HEK293 (cell line): ENCODE data around the gene PBXIP1.

Experiments used
- CTCF ChIA-PET: fragments of 350-600 bp; formaldehyde crosslinking; extraction: SDS; loops from one replicate; lab custom pipeline; 2021; ENCODE audit warnings: antibody characterized with exemption; lab: Yijun Ruan, JAX
- POLR2A ChIA-PET: fragments of 300-600 bp; formaldehyde crosslinking; extraction: SDS; loops from one replicate; lab custom pipeline; 2020; ENCODE audit warnings: antibody characterized with exemption, inconsistent platforms; lab: Yijun Ruan, JAX
- H3K27ac ChIP-seq: fragments of 200-500 bp; sonication (Bioruptor generic); 2 replicates; pipeline ENCODE4 v1.5.1; 2014; ENCODE audit warnings: low read depth, low read length, control low read depth, inconsistent platforms; ENCODE audit errors: extremely low read depth
- H3K36me3 ChIP-seq, 2 experiments: fragments of 200-500 bp in 1 of 2; sonication (Bioruptor generic) in 1 of 2; 1 replicate in 1 of 2; 2 replicates in 1 of 2; pipeline ENCODE4 v1.5.1; 2014 to 2017; ENCODE audit warnings: inconsistent platforms in 2 of 2, low read length in 2 of 2; ENCODE audit not compliant: control insufficient read depth in 2 of 2, insufficient read depth in 1 of 2
- H3K4me1 ChIP-seq: fragments of 200-500 bp; sonication (Bioruptor generic); 2 replicates; pipeline ENCODE4 v1.5.1; 2014; ENCODE audit warnings: mild to moderate bottlenecking, low read length, inconsistent platforms; ENCODE audit not compliant: control insufficient read depth, insufficient read depth
- H3K4me3 ChIP-seq: 2 replicates; pipeline ENCODE4 v1.5.1; 2011; ENCODE audit warnings: low read depth, mild to moderate bottlenecking, control low read depth, low read length, moderate library complexity
- H3K9me3 ChIP-seq: fragments of 200-500 bp; sonication (Bioruptor generic); 2 replicates; pipeline ENCODE4 v1.5.1; 2014; ENCODE audit warnings: low read depth, low read length, inconsistent platforms; ENCODE audit not compliant: control insufficient read depth, insufficient read depth
- KLF1 ChIP-seq: fragments of 450-650 bp; formaldehyde crosslinking; IDR thresholded peaks from 2 replicates; pipeline ENCODE4 v1.5.1; 2016; ENCODE audit warnings: missing biosample characterization, missing genetic modification characterization
- KLF8 ChIP-seq: fragments of 450-650 bp; formaldehyde crosslinking; IDR thresholded peaks from 2 replicates; pipeline ENCODE4 v1.5.1; 2016; ENCODE audit warnings: missing biosample characterization, missing genetic modification characterization
- ZBTB20 ChIP-seq: fragments of 450-650 bp; formaldehyde crosslinking; IDR thresholded peaks from 2 replicates; pipeline ENCODE4 v1.5.1; 2016; ENCODE audit warnings: missing biosample characterization, missing genetic modification characterization
- ZBTB48 ChIP-seq: fragments of 450-650 bp; formaldehyde crosslinking; IDR thresholded peaks from 2 replicates; pipeline ENCODE4 v1.5.1; 2016; ENCODE audit warnings: missing biosample characterization, missing genetic modification characterization
- ZFHX2 ChIP-seq: fragments of 450-650 bp; formaldehyde crosslinking; conservative IDR thresholded peaks from 2 replicates; pipeline ENCODE4 v1.5.1; 2016; ENCODE audit warnings: missing biosample characterization, missing genetic modification characterization
- ZNF211 ChIP-seq: fragments of 450-650 bp; formaldehyde crosslinking; IDR thresholded peaks from 2 replicates; pipeline ENCODE4 v1.5.1; 2016; ENCODE audit warnings: low read depth, missing biosample characterization, missing genetic modification characterization
- ZNF280C ChIP-seq: fragments of 450-650 bp; formaldehyde crosslinking; IDR thresholded peaks from 2 replicates; pipeline ENCODE4 v1.5.1; 2016; ENCODE audit warnings: missing biosample characterization, missing genetic modification characterization
- ZNF341 ChIP-seq: fragments of 450-650 bp; formaldehyde crosslinking; IDR thresholded peaks from 2 replicates; pipeline ENCODE4; 2016; ENCODE audit warnings: low read depth, missing biosample characterization, missing genetic modification characterization
- ZNF529 ChIP-seq: fragments of 450-650 bp; formaldehyde crosslinking; IDR thresholded peaks from 2 replicates; pipeline ENCODE4 v1.5.1; 2017; ENCODE audit warnings: missing genetic modification characterization, missing biosample characterization; ENCODE audit not compliant: insufficient replicate concordance
- ZNF600 ChIP-seq: fragments of 450-650 bp; formaldehyde crosslinking; IDR thresholded peaks from 2 replicates; pipeline ENCODE4 v1.5.1; 2016; ENCODE audit warnings: missing biosample characterization, missing genetic modification characterization
- ZNF629 ChIP-seq: fragments of 450-650 bp; formaldehyde crosslinking; IDR thresholded peaks from 2 replicates; pipeline ENCODE4 v1.5.1; 2017; ENCODE audit warnings: missing biosample characterization, missing genetic modification characterization
- ZSCAN18 ChIP-seq: fragments of 450-650 bp; formaldehyde crosslinking; IDR thresholded peaks from 2 replicates; pipeline ENCODE4 v1.5.1; 2016; ENCODE audit warnings: missing biosample characterization, missing genetic modification characterization

The PBXIP1 gene

GRCh38 chr1:154958036-154958435 lies 2.1 kb upstream of the PBXIP1 start:
- TF ChIP-seq ZSCAN18: no peak
- POLR2A ChIA-PET: interaction anchor here (3.9 kb wide), 1 partner anchor 14 kb away, joined by 41 read pairs; the partner anchor contains the start of gene SHC1
- CTCF ChIA-PET: interaction anchor here (0.6 kb wide), 1 partner anchor 211 kb away, joined by 3 read pairs; no protein-coding TSS in a partner anchor
- Histone ChIP-seq H3K4me3 (no peak overlapping the region), H3K36me3 (peaks cover 3 to 24% of the 10 kb centered on the region in 2 experiments), H3K9me3 (no peaks in the 10 kb centered on the region), H3K4me1 (peaks cover 9% of the 10 kb centered on the region), H3K27ac (no peak overlapping the region)

- CTCF ChIA-PET: interaction anchor here (0.6 to 3.0 kb wide), 5 partner anchors 8 to 105 kb away, joined by 3 to 9 read pairs (median 3); no protein-coding TSS in a partner anchor
- H3K27ac ChIP-seq: no peak overlapping the region
Measured at GRCh38 chr1:154957091-154957657, 1.3 kb upstream of the PBXIP1 start.

GRCh38 chr1:154956544-154956941 lies 644 bp upstream of the PBXIP1 start:
- H3K9me3 ChIP-seq: no peaks in the 10 kb centered on the region
- ChIA-PET POLR2A (interaction anchor here (1.2 to 3.9 kb wide), 9 partner anchors 9 to 397 kb away, joined by 3 to 41 read pairs (median 5); partner anchors contain the start of genes ADAM15, PMVK and SHC1), CTCF (interaction anchor here (0.6 to 3.0 kb wide), 12 partner anchors 9 to 129 kb away, joined by 3 to 10 read pairs (median 6); partner anchors contain the start of genes ADAM15 and FLAD1)
- H3K36me3 ChIP-seq: peaks cover 3 to 22% of the 10 kb centered on the region in 2 experiments
- no peak overlapping the region for H3K27ac ChIP-seq
- H3K4me1 ChIP-seq: peaks cover 5% of the 10 kb centered on the region; the same call in 1 of the 2 replicates
- no peak for TF ChIP-seq ZNF280C (tag by site-specific recombination)
- TF ChIP-seq ZNF341 (tag by site-specific recombination): peak; percentile 84
- TF ChIP-seq KLF8 (tag by site-specific recombination): 0 out of 2 replicates have a peak, but pooled peaks have one; percentile 6
- no peak for TF ChIP-seq ZNF629 (tag by site-specific recombination)
- peak; percentile 96 for TF ChIP-seq ZBTB48 (tag by site-specific recombination)
- TF ChIP-seq ZBTB20: peak; percentile 48; the same call in 1 of the 2 replicates
- no peak for TF ChIP-seq ZNF529 (tag by site-specific recombination)
- no peak for TF ChIP-seq ZNF211 (tag by site-specific recombination)
- 0 out of 2 replicates have a peak, but pooled peaks have one; percentile 9 for TF ChIP-seq ZNF600 (tag by site-specific recombination)
- peak overlapping the region; percentile 59 for H3K4me3 ChIP-seq

More at GRCh38 chr1:154957091-154957657, 1.3 kb upstream of the PBXIP1 start:
- Histone ChIP-seq H3K36me3 (peaks cover 3 to 22% of the 10 kb centered on the region in 2 experiments), H3K4me3 (no peak overlapping the region), H3K9me3 (no peaks in the 10 kb centered on the region), H3K4me1 (peaks cover 5% of the 10 kb centered on the region; the same call in 1 of the 2 replicates)
- POLR2A ChIA-PET: interaction anchor here (1.2 to 3.9 kb wide), 4 partner anchors 15 to 398 kb away, joined by 3 to 41 read pairs (median 5); partner anchors contain the start of gene SHC1
- TF ChIP-seq ZFHX2 (tag by site-specific recombination) (no peak), KLF1 (tag by site-specific recombination) (peak; percentile 93)
